Measurements from ENCODE around the gene TMED9. TPM values are rescaled to one million over a fixed set of nuclear protein-coding genes. Genes with fewer than 3 reads are reported as not detected.
A peak's percentile ranks its signal among the peaks of the same experiment; 100 is the strongest.

Gene TMED9
- total RNA-seq, 1 donor from 2014 or later = 372 TPM

DNA sequence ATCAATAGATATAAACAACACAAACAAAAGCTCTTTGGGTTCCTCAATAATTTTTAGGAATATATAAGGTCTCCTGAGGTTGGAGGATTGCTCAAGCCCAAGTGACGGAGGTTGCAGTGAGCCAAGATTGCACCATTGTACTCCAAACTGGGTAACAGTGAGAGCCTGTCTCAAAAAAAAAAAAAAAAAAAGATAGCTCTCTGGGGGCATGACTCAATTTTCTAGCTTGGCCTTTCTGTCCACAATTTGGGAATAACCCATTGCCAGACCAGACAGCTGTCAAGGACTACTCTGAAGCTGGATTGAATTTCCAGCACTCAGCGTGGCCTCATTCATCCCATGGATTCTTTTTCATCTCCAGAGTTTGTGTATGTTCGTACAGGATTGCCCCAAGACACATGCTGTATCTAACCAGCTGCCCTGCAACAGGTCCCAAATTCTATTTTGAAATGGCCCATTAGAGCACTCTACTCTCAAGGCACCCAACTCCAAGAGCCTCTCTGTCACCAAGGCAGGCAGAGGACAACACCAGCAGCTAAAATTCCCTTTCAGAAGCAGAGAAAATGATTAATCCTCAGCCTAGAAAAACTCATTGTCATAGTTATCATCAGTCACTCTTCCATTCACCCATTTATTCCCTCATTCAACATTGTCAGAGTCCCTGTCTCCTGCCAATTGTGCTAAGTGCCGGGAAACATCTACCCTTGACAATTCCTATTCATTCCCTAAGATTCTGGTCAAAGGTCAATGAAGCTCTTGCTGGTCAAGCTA, 46.3 kb upstream of the TMED9 start:
- peak overlapping the region; percentile 67 for H3K27ac ChIP-seq (ENCODE audit: low read depth, low read length)
- TF ChIP-seq, protein P1, sequence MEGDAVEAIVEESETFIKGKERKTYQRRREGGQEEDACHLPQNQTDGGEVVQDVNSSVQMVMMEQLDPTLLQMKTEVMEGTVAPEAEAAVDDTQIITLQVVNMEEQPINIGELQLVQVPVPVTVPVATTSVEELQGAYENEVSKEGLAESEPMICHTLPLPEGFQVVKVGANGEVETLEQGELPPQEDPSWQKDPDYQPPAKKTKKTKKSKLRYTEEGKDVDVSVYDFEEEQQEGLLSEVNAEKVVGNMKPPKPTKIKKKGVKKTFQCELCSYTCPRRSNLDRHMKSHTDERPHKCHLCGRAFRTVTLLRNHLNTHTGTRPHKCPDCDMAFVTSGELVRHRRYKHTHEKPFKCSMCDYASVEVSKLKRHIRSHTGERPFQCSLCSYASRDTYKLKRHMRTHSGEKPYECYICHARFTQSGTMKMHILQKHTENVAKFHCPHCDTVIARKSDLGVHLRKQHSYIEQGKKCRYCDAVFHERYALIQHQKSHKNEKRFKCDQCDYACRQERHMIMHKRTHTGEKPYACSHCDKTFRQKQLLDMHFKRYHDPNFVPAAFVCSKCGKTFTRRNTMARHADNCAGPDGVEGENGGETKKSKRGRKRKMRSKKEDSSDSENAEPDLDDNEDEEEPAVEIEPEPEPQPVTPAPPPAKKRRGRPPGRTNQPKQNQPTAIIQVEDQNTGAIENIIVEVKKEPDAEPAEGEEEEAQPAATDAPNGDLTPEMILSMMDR (IDR thresholded peaks at IDR 0.05; ENCODE audit: insufficient read depth, low read depth, low read length) = no peak
- no peak for TF ChIP-seq EZH2 (IDR thresholded peaks at IDR 0.05; ENCODE audit: insufficient read depth, low read length)
- no peaks in the 10 kb centered on the region for H3K27me3 ChIP-seq (ENCODE audit: insufficient read depth, low read length)
- peak overlapping the region; percentile 97 for H3K27ac Mint-ChIP-seq (ENCODE audit: unreplicated experiment)
- H3K4me3 ChIP-seq (ENCODE audit: insufficient read depth, low read depth, low read length) = no peak overlapping the region
- H3K4me1 ChIP-seq (ENCODE audit: insufficient read depth, low read length) = peaks cover 15% of the 10 kb centered on the region
- peak overlapping the region; percentile 36 for H3K4me3 Mint-ChIP-seq (ENCODE audit: unreplicated experiment)
- no peak for FAIRE-seq
- no peaks in the 10 kb centered on the region for H3K36me3 ChIP-seq (ENCODE audit: insufficient read depth, low read length)
- H3K36me3 Mint-ChIP-seq (ENCODE audit: low read depth, unreplicated experiment) = no peaks in the 10 kb centered on the region
- peak; percentile 74 for DNase-seq (ENCODE audit: low read depth)
- H3K4me2 ChIP-seq (ENCODE audit: low read length) = peak overlapping the region; percentile 74
- no peak overlapping the region for H2AFZ ChIP-seq (ENCODE audit: low read depth, low read length)
- peaks cover 45% of the 10 kb centered on the region for H3K4me1 Mint-ChIP-seq (ENCODE audit: low read depth, unreplicated experiment)
- no peaks in the 10 kb centered on the region for H3K27me3 Mint-ChIP-seq (ENCODE audit: low read depth, unreplicated experiment)
- H3K9ac ChIP-seq (ENCODE audit: low read length) = no peak overlapping the region
- no peaks in the 10 kb centered on the region for H3K9me3 ChIP-seq (ENCODE audit: insufficient read depth, low read depth, low read length)
- H4K20me1 ChIP-seq (ENCODE audit: insufficient read depth, low read length) = peaks cover 79% of the 10 kb centered on the region
- peaks cover 80% of the 10 kb centered on the region for H3K79me2 ChIP-seq (ENCODE audit: insufficient read depth, low read length)
- H3K9me3 Mint-ChIP-seq (ENCODE audit: unreplicated experiment) = no peaks in the 10 kb centered on the region

DNA sequence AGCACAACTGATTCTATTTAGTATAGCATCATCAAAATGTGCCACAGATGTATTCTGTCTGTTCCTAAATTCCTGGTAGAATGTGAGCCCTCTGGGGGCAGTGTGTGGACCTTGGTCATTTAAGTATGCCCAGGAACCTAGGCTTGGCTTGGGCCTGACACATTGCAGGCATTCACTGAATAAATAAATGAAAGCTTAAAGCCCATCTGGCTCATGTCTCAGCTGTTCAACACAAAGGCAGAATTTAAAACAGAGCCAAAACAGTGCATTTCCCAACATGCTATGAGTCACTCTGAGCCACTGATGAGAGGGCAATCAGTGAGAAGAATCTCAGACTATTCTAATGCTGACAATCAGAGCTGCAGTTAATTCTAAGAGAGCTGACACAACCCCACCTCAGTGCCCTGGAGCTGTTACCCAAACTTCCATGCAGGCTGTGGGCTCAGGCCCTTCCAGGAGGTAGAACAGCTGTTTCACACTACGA, 45.7 kb upstream of the TMED9 start:
- peaks cover 80% of the 10 kb centered on the region for H4K20me1 ChIP-seq (ENCODE audit: insufficient read depth, low read length)
- no peaks in the 10 kb centered on the region for H3K9me3 ChIP-seq (ENCODE audit: insufficient read depth, low read depth, low read length)
- FAIRE-seq = peak; percentile 89
- H3K4me3 ChIP-seq (ENCODE audit: insufficient read depth, low read depth, low read length) = no peak overlapping the region
- peaks cover 15% of the 10 kb centered on the region for H3K4me1 ChIP-seq (ENCODE audit: insufficient read depth, low read length)
- H3K27ac ChIP-seq (ENCODE audit: low read depth, low read length) = peak overlapping the region; percentile 67
- no peak overlapping the region for H2AFZ ChIP-seq (ENCODE audit: low read depth, low read length)
- Mint-ChIP-seq H3K27me3 (ENCODE audit: low read depth, unreplicated experiment) (no peaks in the 10 kb centered on the region), H3K36me3 (ENCODE audit: low read depth, unreplicated experiment) (no peaks in the 10 kb centered on the region), H3K9me3 (ENCODE audit: unreplicated experiment) (no peaks in the 10 kb centered on the region), H3K27ac (ENCODE audit: unreplicated experiment) (peak overlapping the region; percentile 97), H3K4me1 (ENCODE audit: low read depth, unreplicated experiment) (peaks cover 45% of the 10 kb centered on the region), H3K4me3 (ENCODE audit: unreplicated experiment) (peak overlapping the region; percentile 36)
- TF ChIP-seq EZH2 (IDR thresholded peaks at IDR 0.05; ENCODE audit: insufficient read depth, low read length) = no peak
- TF ChIP-seq, protein P1 (IDR thresholded peaks at IDR 0.05; ENCODE audit: insufficient read depth, low read depth, low read length) = peak; percentile 26
- peak overlapping the region; percentile 62 for H3K9ac ChIP-seq (ENCODE audit: low read length)
- no peaks in the 10 kb centered on the region for H3K36me3 ChIP-seq (ENCODE audit: insufficient read depth, low read length)
- H3K27me3 ChIP-seq (ENCODE audit: insufficient read depth, low read length) = no peaks in the 10 kb centered on the region
- H3K79me2 ChIP-seq (ENCODE audit: insufficient read depth, low read length) = peaks cover 81% of the 10 kb centered on the region
- peak; percentile 97 for DNase-seq (ENCODE audit: low read depth)
- peak overlapping the region; percentile 74 for H3K4me2 ChIP-seq (ENCODE audit: low read length)

DNA sequence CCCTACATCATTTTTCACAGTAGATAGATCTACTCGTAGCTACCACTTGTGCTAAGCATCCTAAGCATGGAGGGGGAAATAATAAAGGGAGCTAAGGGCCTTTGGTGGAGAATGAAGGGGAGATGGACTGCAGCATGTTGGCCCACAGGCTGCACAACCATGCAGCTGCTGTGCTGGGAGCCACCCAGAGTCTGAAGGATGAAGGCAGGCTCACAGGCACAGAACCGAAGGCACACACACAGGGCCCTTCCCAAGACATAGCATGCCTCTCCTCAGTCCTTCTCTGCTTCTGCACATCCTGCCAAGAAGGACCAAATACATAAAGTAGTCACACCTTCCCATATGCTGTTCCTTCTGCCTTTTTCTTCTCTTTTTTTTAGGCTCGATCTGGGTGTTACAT, 44.3 kb upstream of the TMED9 start:
- Histone ChIP-seq H3K79me2 (ENCODE audit: insufficient read depth, low read length) (peaks cover 83% of the 10 kb centered on the region), H3K4me2 (ENCODE audit: low read length) (no peak overlapping the region), H3K27ac (ENCODE audit: low read depth, low read length) (no peak overlapping the region), H3K4me1 (ENCODE audit: insufficient read depth, low read length) (peaks cover 16% of the 10 kb centered on the region), H4K20me1 (ENCODE audit: insufficient read depth, low read length) (peaks cover 86% of the 10 kb centered on the region), H3K36me3 (ENCODE audit: insufficient read depth, low read length) (no peaks in the 10 kb centered on the region), H3K9me3 (ENCODE audit: insufficient read depth, low read depth, low read length) (no peaks in the 10 kb centered on the region), H3K4me3 (ENCODE audit: insufficient read depth, low read depth, low read length) (no peak overlapping the region), H2AFZ (ENCODE audit: low read depth, low read length) (no peak overlapping the region), H3K27me3 (ENCODE audit: insufficient read depth, low read length) (no peaks in the 10 kb centered on the region), H3K9ac (ENCODE audit: low read length) (no peak overlapping the region)
- Mint-ChIP-seq H3K27me3 (ENCODE audit: low read depth, unreplicated experiment) (no peaks in the 10 kb centered on the region), H3K4me3 (ENCODE audit: unreplicated experiment) (no peak overlapping the region), H3K9me3 (ENCODE audit: unreplicated experiment) (no peaks in the 10 kb centered on the region), H3K4me1 (ENCODE audit: low read depth, unreplicated experiment) (peaks cover 51% of the 10 kb centered on the region), H3K27ac (ENCODE audit: unreplicated experiment) (no peak overlapping the region), H3K36me3 (ENCODE audit: low read depth, unreplicated experiment) (no peaks in the 10 kb centered on the region)
- TF ChIP-seq, protein P1 (IDR thresholded peaks at IDR 0.05; ENCODE audit: insufficient read depth, low read depth, low read length) = no peak
- no peak for TF ChIP-seq EZH2 (IDR thresholded peaks at IDR 0.05; ENCODE audit: insufficient read depth, low read length)
- DNase-seq (ENCODE audit: low read depth) (no peak), FAIRE-seq (no peak)

Measured in astrocyte (in vitro differentiated cells and primary cell).